SK-N-SH (cell line): ENCODE measurements around the gene ELOVL2. TPM values are rescaled to one million over a fixed set of nuclear protein-coding genes. Genes with fewer than 3 reads are reported as not detected.

ENCODE experiments used
- CTCF ChIA-PET: fragments of 300-600, 350-600 bp; formaldehyde crosslinking; extraction: SDS; loops from one replicate; lab custom pipeline; 2021; lab: Yijun Ruan, JAX
- POLR2A ChIA-PET: fragments of 350-600 bp; sonication (Branson Sonifier 250); formaldehyde crosslinking; extraction: SDS; loops from one replicate; lab custom pipeline; 2020; ENCODE audit warnings: antibody characterized with exemption, inconsistent platforms; lab: Yijun Ruan, JAX
- DNase-seq: peaks from one replicate; pipeline ENCODE4 v3.0.0; 2012
- H2AFZ ChIP-seq: fragments of 200-600 bp; sonication (generic); 2 replicates; pipeline ENCODE4 v1.8.1; 2016; ENCODE audit warnings: antibody characterized with exemption, mild to moderate bottlenecking, low read depth
- H3F3A ChIP-seq: fragments of 200-600 bp; sonication (generic); replicated peaks from 2 replicates; pipeline ENCODE3; 2016; ENCODE audit warnings: antibody characterized with exemption, mild to moderate bottlenecking; ENCODE audit not compliant: insufficient read depth
- H3K27ac ChIP-seq, 2 experiments: fragments of 200-500 bp in 1 of 2; fragments of 200-600 bp in 1 of 2; sonication (Bioruptor generic) in 1 of 2; sonication (generic), shearing (Covaris generic) in 1 of 2; 2 replicates each; pipeline versions ENCODE4 v1.5.1 to v1.6.1; 2014 to 2016; ENCODE audit warnings: low read depth in 2 of 2, inconsistent platforms in 1 of 2, low read length in 1 of 2, mild to moderate bottlenecking in 1 of 2, mixed read lengths in 1 of 2
- H3K27me3 ChIP-seq: fragments of 200-600 bp; sonication (generic), shearing (Covaris generic); 2 replicates; pipeline ENCODE4 v1.6.1; 2016; ENCODE audit warnings: mixed run types; ENCODE audit not compliant: insufficient read depth
- H3K36me3 ChIP-seq, 2 experiments: fragments of 200-500 bp in 1 of 2; fragments of 200-600 bp in 1 of 2; sonication (Bioruptor generic) in 1 of 2; sonication (generic) in 1 of 2; replicated peaks in 1 of 2; 2 replicates each; pipeline versions ENCODE3 to v1.5.1; 2014 to 2016; ENCODE audit warnings: low read length in 1 of 2, mild to moderate bottlenecking in 1 of 2; ENCODE audit not compliant: insufficient read depth in 2 of 2, control insufficient read depth in 1 of 2
- H3K4me1 ChIP-seq, 2 experiments: fragments of 200-500 bp in 1 of 2; fragments of 200-600 bp in 1 of 2; sonication (Bioruptor generic) in 1 of 2; sonication (generic), shearing (Covaris generic) in 1 of 2; 2 replicates each; pipeline versions ENCODE4 v1.5.1 to v1.6.1; 2014 to 2016; ENCODE audit warnings: low read depth in 1 of 2, low read length in 1 of 2, mixed run types in 1 of 2; ENCODE audit not compliant: insufficient read depth in 2 of 2, control insufficient read depth in 1 of 2
- H3K4me2 ChIP-seq: fragments of 200-600 bp; sonication (generic), shearing (Covaris generic); 2 replicates; pipeline ENCODE4 v1.6.1; 2017; ENCODE audit warnings: mixed run types
- H3K4me3 ChIP-seq, 2 experiments: fragments of 200-500 bp in 1 of 2; fragments of 200-600 bp in 1 of 2; sonication (Bioruptor generic) in 1 of 2; sonication (generic), shearing (Covaris generic) in 1 of 2; 2 replicates each; pipeline versions ENCODE4 v1.5.1 to v1.8.1; 2014 to 2016; ENCODE audit warnings: low read depth in 2 of 2, inconsistent platforms in 1 of 2, low read length in 1 of 2, mild to moderate bottlenecking in 1 of 2, mixed read lengths in 1 of 2, moderate library complexity in 1 of 2
- H3K79me2 ChIP-seq: fragments of 200-600 bp; sonication (generic); 2 replicates; pipeline ENCODE4 v1.8.1; 2017; ENCODE audit warnings: mild to moderate bottlenecking; ENCODE audit not compliant: insufficient read depth
- H3K9ac ChIP-seq: fragments of 200-600 bp; sonication (generic); 2 replicates; pipeline ENCODE4 v1.6.1; 2017; ENCODE audit warnings: mixed run types
- H3K9me2 ChIP-seq: fragments of 200-600 bp; sonication (generic); 2 replicates; pipeline ENCODE4 v1.6.1; 2017; ENCODE audit warnings: mixed run types
- H3K9me3 ChIP-seq: fragments of 200-600 bp; sonication (generic); 2 replicates; pipeline ENCODE4 v1.6.1; 2017; ENCODE audit warnings: mixed run types, mild to moderate bottlenecking, moderate library complexity
- H4K20me1 ChIP-seq: fragments of 200-600 bp; sonication (generic); 2 replicates; pipeline ENCODE4 v1.6.1; 2017; ENCODE audit warnings: mild to moderate bottlenecking, mixed run types; ENCODE audit not compliant: insufficient read depth
- CHD2 ChIP-seq: fragments of 150-350 bp; IDR thresholded peaks from 2 replicates; pipeline ENCODE4 v1.6.1; 2018; ENCODE audit warnings: low read length; ENCODE audit not compliant: partially characterized antibody
- ELF1 ChIP-seq: IDR thresholded peaks from 2 replicates; pipeline ENCODE4 v1.4.0; 2012
- EP300 ChIP-seq, 2 experiments: IDR thresholded peaks; 2 replicates each; pipeline versions ENCODE4 v1.4.0 to v1.6.1; 2012; ENCODE audit warnings: borderline replicate concordance in 1 of 2, low read depth in 1 of 2, low read length in 1 of 2
- EZH2phosphoT487 ChIP-seq: fragments of 200-600 bp; sonication (generic); IDR thresholded peaks from 2 replicates; pipeline ENCODE4 v1.6.1; 2017; ENCODE audit warnings: low read depth, mixed run types, mild to moderate bottlenecking, antibody characterized with exemption, moderate library complexity, borderline replicate concordance
- FOSL2 ChIP-seq: IDR thresholded peaks from 2 replicates; pipeline ENCODE4 v1.4.0; 2012; ENCODE audit warnings: low read depth, mild to moderate bottlenecking, moderate library complexity, borderline replicate concordance
- FOXJ3 ChIP-seq: sonication (generic); formaldehyde crosslinking; IDR thresholded peaks from 2 replicates; pipeline ENCODE4 v1.5.1; 2020; ENCODE audit warnings: mild to moderate bottlenecking, missing genetic modification reagents
- FOXM1 ChIP-seq: IDR thresholded peaks from 2 replicates; pipeline ENCODE4 v1.4.0; 2012; ENCODE audit warnings: low read depth, mild to moderate bottlenecking
- GABPA ChIP-seq: IDR thresholded peaks from 2 replicates; pipeline ENCODE4 v1.4.0; 2012; ENCODE audit warnings: low read depth, mild to moderate bottlenecking
- GATA2 ChIP-seq: sonication (generic); formaldehyde crosslinking; IDR thresholded peaks from 2 replicates; pipeline ENCODE4 v1.5.0; 2020; ENCODE audit warnings: mild to moderate bottlenecking, missing genetic modification reagents
- MEF2A ChIP-seq: IDR thresholded peaks from 2 replicates; pipeline ENCODE4 v1.4.0; 2012; ENCODE audit warnings: low read depth, borderline replicate concordance
- MXI1 ChIP-seq: IDR thresholded peaks from 2 replicates; pipeline ENCODE4 v1.6.1; 2012; ENCODE audit warnings: mild to moderate bottlenecking, low read depth, low read length, improper control_type of control experiment
- NFIC ChIP-seq: IDR thresholded peaks from 2 replicates; pipeline ENCODE4 v1.4.0; 2012; ENCODE audit warnings: borderline replicate concordance
- NRF1 ChIP-seq: IDR thresholded peaks from 2 replicates; pipeline ENCODE4 v1.6.1; 2012; ENCODE audit warnings: low read depth, mild to moderate bottlenecking, low read length
- POLR2AphosphoS5 ChIP-seq: IDR thresholded peaks from 2 replicates; pipeline ENCODE4 v1.6.1; 2012; ENCODE audit warnings: low read depth, low read length
- RCOR1 ChIP-seq: fragments of 150-350 bp; IDR thresholded peaks from 2 replicates; pipeline ENCODE4 v1.6.1; 2017; ENCODE audit warnings: antibody characterized with exemption, low read length
- REST ChIP-seq: IDR thresholded peaks from 2 replicates; pipeline ENCODE4 v1.6.1; 2012; ENCODE audit warnings: mild to moderate bottlenecking, low read depth, low read length, moderate library complexity
- SMC3 ChIP-seq: IDR thresholded peaks from 2 replicates; pipeline ENCODE4 v1.6.1; 2012; ENCODE audit warnings: low read depth, low read length, improper control_type of control experiment
- TAF1 ChIP-seq: IDR thresholded peaks from 2 replicates; pipeline ENCODE4 v1.6.1; 2012; ENCODE audit warnings: low read depth, mild to moderate bottlenecking, low read length, moderate library complexity, borderline replicate concordance
- TEAD4 ChIP-seq: IDR thresholded peaks from 2 replicates; pipeline ENCODE4 v1.4.0; 2012; ENCODE audit warnings: mild to moderate bottlenecking, borderline replicate concordance; ENCODE audit not compliant: insufficient read depth
- USF1 ChIP-seq: IDR thresholded peaks from 2 replicates; pipeline ENCODE4 v1.4.0; 2012; ENCODE audit warnings: low read depth, borderline replicate concordance
- YY1 ChIP-seq: IDR thresholded peaks from 2 replicates; pipeline ENCODE4 v1.4.0; 2012; ENCODE audit warnings: low read depth, mild to moderate bottlenecking
- WGBS: methylation state at CpG from one replicate; pipeline ENCODE4 v1.1.6; 2017; ENCODE audit warnings: low lambda C conversion rate; 5-methylcytosine and 5-hydroxymethylcytosine counted together
- polyA plus RNA-seq, 3 experiments: library from polyadenylated mRNA; depleted of rRNA; stranded (reverse); fragments of >200 nt; gene quantifications; 2 replicates each; pipeline ENCODE4 v1.2.3, GENCODE V29; 2012
- TF ChIP-seq, protein P1 (sequence below): IDR thresholded peaks from 2 replicates; pipeline ENCODE4; 2012
- TF ChIP-seq, protein P2 (sequence below): IDR thresholded peaks from 2 replicates; pipeline ENCODE4 v1.4.0; 2012; ENCODE audit warnings: low read depth
- TF ChIP-seq, protein P3 (sequence below): fragments of 200-600 bp; sonication (generic); IDR thresholded peaks from 2 replicates; pipeline ENCODE4 v1.6.1; 2017; ENCODE audit warnings: antibody characterized with exemption, mild to moderate bottlenecking, moderate library complexity
- TF ChIP-seq, protein P4 (sequence below): fragments of 150-350 bp; IDR thresholded peaks from 2 replicates; pipeline ENCODE4 v1.6.1; 2017; ENCODE audit warnings: antibody characterized with exemption, low read length, low read depth, borderline replicate concordance

ELOVL2 gene
- polyA plus RNA-seq, 1 of the 3 experiments (the other 2 are of a cell fraction): 0.39 TPM

DNA sequence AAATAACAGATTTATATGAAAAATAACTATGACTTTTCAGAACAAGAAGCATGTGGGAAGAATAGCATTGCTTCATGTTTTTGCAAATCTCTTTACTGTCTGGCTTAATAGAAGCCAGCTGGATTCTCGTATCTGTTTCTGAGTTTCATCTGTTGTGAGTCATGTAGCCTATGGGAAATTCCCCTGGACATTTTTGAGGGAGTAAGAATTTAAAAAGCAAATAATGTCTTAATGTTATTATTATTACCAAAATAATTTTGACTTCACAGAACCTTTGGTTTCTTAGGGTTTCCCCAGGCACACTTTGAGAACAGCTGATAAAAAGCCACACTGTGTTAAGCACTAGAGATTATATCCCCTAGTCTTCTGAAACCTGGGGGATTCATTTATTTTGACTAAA is 81.4 kb downstream of the ELOVL2 start:
- peaks cover 12% of the 10 kb centered on the region for H3K9me3 ChIP-seq
- WGBS: 0% methylated on average over 1 of the region's 1 CpG
- peak; percentile 23 for DNase-seq
- H3K4me2 ChIP-seq: peak overlapping the region; percentile 31; the same call in 1 of the 2 replicates
- peak overlapping the region in 1 of 2 experiments; percentile 58; a peak in 3 of 4 replicates for H3K27ac ChIP-seq
- ChIA-PET POLR2A (no interaction called here), CTCF (interaction anchor here (1.2 to 2.5 kb wide), 4 partner anchors 8 to 534 kb away, joined by 6 to 14 read pairs (median 8); no protein-coding TSS in a partner anchor)
- no peak overlapping the region for H3K9ac ChIP-seq
- H3K4me1 ChIP-seq: peaks cover 3% of the 10 kb centered on the region in 2 experiments; a peak in 2 of 4 replicates
- no peak overlapping the region for H3K4me3 ChIP-seq
- H3K79me2 ChIP-seq: no peaks in the 10 kb centered on the region
- peaks cover 13% of the 10 kb centered on the region for H3F3A ChIP-seq
- H3K36me3 ChIP-seq: peaks cover 0 to 8% of the 10 kb centered on the region in 2 experiments
- H4K20me1 ChIP-seq: no peaks in the 10 kb centered on the region
- no peaks in the 10 kb centered on the region for H3K9me2 ChIP-seq
- H3K27me3 ChIP-seq: no peaks in the 10 kb centered on the region
- no peak overlapping the region for H2AFZ ChIP-seq
- TF ChIP-seq EZH2phosphoT487 (no peak), NFIC (no peak), GABPA (no peak), SMC3 (no peak), MEF2A (no peak), MXI1 (no peak), RCOR1 (peak; percentile 66), FOXM1 (no peak), ELF1 (no peak), FOXJ3 (no peak), FOSL2 (peak; percentile 69), USF1 (no peak), CHD2 (no peak), TAF1 (no peak), GATA2 (no peak), POLR2AphosphoS5 (peak; percentile 68; the same call in 1 of the 2 replicates), TEAD4 (0 out of 2 replicates have a peak, but pooled peaks have one; percentile 30), NRF1 (no peak), YY1 (no peak), EP300 (IDR thresholded peaks at IDR 0.05; ENCODE audit: borderline replicate concordance in 1 of 2, low read depth in 1 of 2, low read length in 1 of 2) (peak; percentile 7 to 55; a peak in 1 of 4 replicates), REST (no peak)
- TF ChIP-seq, protein P1, sequence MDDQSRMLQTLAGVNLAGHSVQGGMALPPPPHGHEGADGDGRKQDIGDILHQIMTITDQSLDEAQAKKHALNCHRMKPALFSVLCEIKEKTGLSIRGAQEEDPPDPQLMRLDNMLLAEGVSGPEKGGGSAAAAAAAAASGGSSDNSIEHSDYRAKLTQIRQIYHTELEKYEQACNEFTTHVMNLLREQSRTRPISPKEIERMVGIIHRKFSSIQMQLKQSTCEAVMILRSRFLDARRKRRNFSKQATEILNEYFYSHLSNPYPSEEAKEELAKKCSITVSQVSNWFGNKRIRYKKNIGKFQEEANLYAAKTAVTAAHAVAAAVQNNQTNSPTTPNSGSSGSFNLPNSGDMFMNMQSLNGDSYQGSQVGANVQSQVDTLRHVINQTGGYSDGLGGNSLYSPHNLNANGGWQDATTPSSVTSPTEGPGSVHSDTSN: peak; percentile 63
- TF ChIP-seq, protein P2, sequence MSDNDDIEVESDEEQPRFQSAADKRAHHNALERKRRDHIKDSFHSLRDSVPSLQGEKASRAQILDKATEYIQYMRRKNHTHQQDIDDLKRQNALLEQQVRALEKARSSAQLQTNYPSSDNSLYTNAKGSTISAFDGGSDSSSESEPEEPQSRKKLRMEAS: no peak
- TF ChIP-seq, protein P3, sequence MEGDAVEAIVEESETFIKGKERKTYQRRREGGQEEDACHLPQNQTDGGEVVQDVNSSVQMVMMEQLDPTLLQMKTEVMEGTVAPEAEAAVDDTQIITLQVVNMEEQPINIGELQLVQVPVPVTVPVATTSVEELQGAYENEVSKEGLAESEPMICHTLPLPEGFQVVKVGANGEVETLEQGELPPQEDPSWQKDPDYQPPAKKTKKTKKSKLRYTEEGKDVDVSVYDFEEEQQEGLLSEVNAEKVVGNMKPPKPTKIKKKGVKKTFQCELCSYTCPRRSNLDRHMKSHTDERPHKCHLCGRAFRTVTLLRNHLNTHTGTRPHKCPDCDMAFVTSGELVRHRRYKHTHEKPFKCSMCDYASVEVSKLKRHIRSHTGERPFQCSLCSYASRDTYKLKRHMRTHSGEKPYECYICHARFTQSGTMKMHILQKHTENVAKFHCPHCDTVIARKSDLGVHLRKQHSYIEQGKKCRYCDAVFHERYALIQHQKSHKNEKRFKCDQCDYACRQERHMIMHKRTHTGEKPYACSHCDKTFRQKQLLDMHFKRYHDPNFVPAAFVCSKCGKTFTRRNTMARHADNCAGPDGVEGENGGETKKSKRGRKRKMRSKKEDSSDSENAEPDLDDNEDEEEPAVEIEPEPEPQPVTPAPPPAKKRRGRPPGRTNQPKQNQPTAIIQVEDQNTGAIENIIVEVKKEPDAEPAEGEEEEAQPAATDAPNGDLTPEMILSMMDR: no peak
- TF ChIP-seq, protein P4, sequence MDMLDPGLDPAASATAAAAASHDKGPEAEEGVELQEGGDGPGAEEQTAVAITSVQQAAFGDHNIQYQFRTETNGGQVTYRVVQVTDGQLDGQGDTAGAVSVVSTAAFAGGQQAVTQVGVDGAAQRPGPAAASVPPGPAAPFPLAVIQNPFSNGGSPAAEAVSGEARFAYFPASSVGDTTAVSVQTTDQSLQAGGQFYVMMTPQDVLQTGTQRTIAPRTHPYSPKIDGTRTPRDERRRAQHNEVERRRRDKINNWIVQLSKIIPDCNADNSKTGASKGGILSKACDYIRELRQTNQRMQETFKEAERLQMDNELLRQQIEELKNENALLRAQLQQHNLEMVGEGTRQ: no peak
